Gastrocnemius medialis (tissue), 4 donors: ENCODE data around the gene MRLN. TPM values are rescaled to one million over a fixed set of nuclear protein-coding genes. Genes with fewer than 3 reads are reported as not detected.

Experiments used
- ATAC-seq, 2 donors: fragments of 150-250 bp; one replicate each; pipeline ENCODE4 v1.9.1; 2016
- DNase-seq, 2 donors: peaks; one replicate each; pipeline ENCODE4 v3.0.0-alpha.2; 2019
- H3K27ac ChIP-seq, 4 donors: fragments of 200-600 bp; sonication (generic); 1 replicate in 1 of 4; 2 replicates in 3 of 4; pipeline ENCODE4 v1.5.1; 2016 to 2018; ENCODE audit warnings: mild to moderate bottlenecking in 2 of 4, moderate library complexity in 1 of 4
- H3K27me3 ChIP-seq, 3 donors: fragments of 200-600 bp; sonication (generic) in 2 of 3; 1 replicate in 1 of 3; 2 replicates in 2 of 3; pipeline versions ENCODE4 v1.5.1 to v1.6.0; 2016 to 2019; ENCODE audit warnings: mild to moderate bottlenecking in 1 of 3, moderate library complexity in 1 of 3
- H3K36me3 ChIP-seq, 2 donors: fragments of 200-600 bp; sonication (generic) in 1 of 2; one replicate each; pipeline ENCODE4 v1.5.1; 2017 to 2018
- H3K4me1 ChIP-seq, 2 donors: fragments of 200-600 bp; sonication (generic) in 1 of 2; one replicate each; pipeline ENCODE4 v1.5.1; 2016 to 2017; ENCODE audit warnings: mild to moderate bottlenecking in 2 of 2
- H3K4me3 ChIP-seq, 4 donors: fragments of 200-600 bp; sonication (generic) in 3 of 4; 1 replicate in 1 of 4; 2 replicates in 3 of 4; pipeline ENCODE4 v1.5.1; 2016 to 2019; ENCODE audit warnings: mild to moderate bottlenecking in 2 of 4
- H3K9me3 ChIP-seq, 3 donors: fragments of 200-600 bp; sonication (generic) in 2 of 3; 1 replicate in 1 of 3; 2 replicates in 2 of 3; pipeline ENCODE4 v1.5.1; 2016 to 2019
- CTCF ChIP-seq, 5 experiments: fragments of 450-650 bp in 3 of 5; fragments of 200-600 bp in 2 of 5; sonication (generic) in 2 of 5; IDR thresholded peaks in 4 of 5; conservative IDR thresholded peaks in 1 of 5; 1 replicate in 4 of 5; 2 replicates in 1 of 5; pipeline ENCODE4 v1.5.1; 2016 to 2019; ENCODE audit warnings: antibody characterized with exemption in 5 of 5, mild to moderate bottlenecking in 3 of 5, moderate library complexity in 3 of 5
- POLR2A ChIP-seq, 2 donors: fragments of 450-650 bp; IDR thresholded peaks; one replicate each; pipeline ENCODE4 v1.6.1; 2017; ENCODE audit warnings: antibody characterized with exemption in 2 of 2, mild to moderate bottlenecking in 2 of 2, moderate library complexity in 2 of 2
- in situ Hi-C, 4 donors: fragments of 200-750 bp; cut with MboI; loops; one replicate each; pipeline versions ENCODE4 v1.15.0 to v1.8.0; 2017; ENCODE audit warnings: low sequenced_read_pairs in 4 of 4
- intact Hi-C: fragments of 100-400 bp; cut with DNase I; formaldehyde crosslinking; loops from one replicate; pipeline ENCODE4 v1.15.1; 2023; ENCODE audit warnings: low total_unique reads
- total RNA-seq, 4 donors: library from RNA; depleted of rRNA; stranded (reverse); fragments of >200 nt; gene quantifications; one replicate each; pipeline versions ENCODE4 v1.1.0 to v1.2.3, GENCODE V29; 2016

Gene MRLN
- total RNA-seq, 4 donors from 2014 or later = 67.7 to 352 (median 188) TPM

- in situ Hi-C loops = loop anchor here in 2 of 4 donors (10.0 kb wide), 2 partner anchors 66 to 114 kb away; no protein-coding TSS in a partner anchor
Observed at GRCh38 chr10:59700709-59701108, 52.5 kb downstream of the MRLN start.

GRCh38 chr10:59698326-59698725, 54.9 kb downstream of the MRLN start:
- intact Hi-C loops (no loop called here), in situ Hi-C loops (no loop called here)
- no peaks in the 10 kb centered on the region for H3K36me3 ChIP-seq
- TF ChIP-seq POLR2A (IDR thresholded peaks at IDR 0.05) = no peak
- TF ChIP-seq CTCF (IDR thresholded peaks at IDR 0.05 in 4 of 5, conservative IDR thresholded peaks at IDR 0.05 in 1 of 5) = no peak
- no peaks in the 10 kb centered on the region for H3K9me3 ChIP-seq
- no peak overlapping the region for H3K27ac ChIP-seq
- no peak for DNase-seq
- H3K27me3 ChIP-seq = no peaks in the 10 kb centered on the region
- H3K4me3 ChIP-seq = no peak overlapping the region
- ATAC-seq = no peak
- peaks cover 0 to 5% of the 10 kb centered on the region in 2 donors for H3K4me1 ChIP-seq

More at GRCh38 chr10:59700709-59701108, 52.5 kb downstream of the MRLN start:
- intact Hi-C loops = no loop called here
- DNase-seq = no peak
- Histone ChIP-seq H3K27ac (no peak overlapping the region), H3K36me3 (no peaks in the 10 kb centered on the region), H3K4me3 (no peak overlapping the region), H3K9me3 (no peaks in the 10 kb centered on the region), H3K4me1 (peaks cover 0 to 5% of the 10 kb centered on the region in 2 donors), H3K27me3 (no peaks in the 10 kb centered on the region)
- ATAC-seq = no peak
- no peak for TF ChIP-seq POLR2A (IDR thresholded peaks at IDR 0.05)
- no peak for TF ChIP-seq CTCF (IDR thresholded peaks at IDR 0.05 in 4 of 5, conservative IDR thresholded peaks at IDR 0.05 in 1 of 5)

- no peak for DNase-seq
- intact Hi-C loops (no loop called here), in situ Hi-C loops (no loop called here)
- no peaks in the 10 kb centered on the region for H3K36me3 ChIP-seq
- TF ChIP-seq CTCF (IDR thresholded peaks at IDR 0.05 in 4 of 5, conservative IDR thresholded peaks at IDR 0.05 in 1 of 5) (no peak), POLR2A (IDR thresholded peaks at IDR 0.05) (no peak)
- H3K4me3 ChIP-seq = no peak overlapping the region
- ATAC-seq = no peak
- peaks cover 0 to 5% of the 10 kb centered on the region in 2 donors for H3K4me1 ChIP-seq
- no peak overlapping the region for H3K27ac ChIP-seq
- H3K27me3 ChIP-seq = no peaks in the 10 kb centered on the region
- H3K9me3 ChIP-seq = no peaks in the 10 kb centered on the region
Observed at GRCh38 chr10:59695637-59696036, 57.6 kb downstream of the MRLN start.

- TF ChIP-seq POLR2A (IDR thresholded peaks at IDR 0.05) (no peak), CTCF (IDR thresholded peaks at IDR 0.05 in 4 of 5, conservative IDR thresholded peaks at IDR 0.05 in 1 of 5) (no peak)
- Histone ChIP-seq H3K27me3 (no peaks in the 10 kb centered on the region), H3K36me3 (no peaks in the 10 kb centered on the region), H3K27ac (no peak overlapping the region), H3K9me3 (no peaks in the 10 kb centered on the region), H3K4me1 (peaks cover 0 to 5% of the 10 kb centered on the region in 2 donors), H3K4me3 (no peak overlapping the region)
- intact Hi-C loops = no loop called here
- no peak for DNase-seq
- no peak for ATAC-seq
- in situ Hi-C loops = no loop called here
Observed at GRCh38 chr10:59694936-59695335, 58.3 kb downstream of the MRLN start.

- DNase-seq = no peak
- no peak for ATAC-seq
- H3K4me1 ChIP-seq = no peaks in the 10 kb centered on the region
- no peaks in the 10 kb centered on the region for H3K9me3 ChIP-seq
- no peaks in the 10 kb centered on the region for H3K36me3 ChIP-seq
- no peak overlapping the region for H3K4me3 ChIP-seq
- no peaks in the 10 kb centered on the region for H3K27me3 ChIP-seq
- TF ChIP-seq POLR2A (IDR thresholded peaks at IDR 0.05) = no peak
- in situ Hi-C loops (no loop called here), intact Hi-C loops (no loop called here)
- no peak overlapping the region for H3K27ac ChIP-seq
Observed at GRCh38 chr10:59692113-59692512, 61.1 kb downstream of the MRLN start.
